A549 treated with DMSO at 1 μM for 4 hours (cell line): ENCODE measurements around the gene ZSWIM9. TPM values are rescaled to one million over a fixed set of nuclear protein-coding genes. Genes with fewer than 3 reads are reported as not detected.

Source experiments
- total RNA-seq: library from RNA; stranded (reverse); fragments of 200-300 nt; extraction: Qiagen RNA extraction; gene quantifications from 5 replicates; pipeline ENCODE4 v1.2.3, GENCODE V29; 2022; ENCODE audit warnings: low read depth

ZSWIM9 gene
- 6.5 to 7.7 TPM (median 6.7 TPM) in 5 replicates for total RNA-seq

GRCh38 chr19:48169939-48170803, at the start of gene ZSWIM9, which contains the start of gene LIG1:
Gene ZSWIM9 (plus strand): TSS chr19:48170680. CDS start chr19:48171803, 1,123 bp downstream.
Gene LIG1 (minus strand): TSS chr19:48170344. CDS start chr19:48165566, 4,778 bp downstream.

Other genes starting within 250 kb of the ZSWIM9 start
- not detected in 5 replicates for gene BSPH1, start 178.5 kb upstream of the ZSWIM9 start, total RNA-seq
- gene ELSPBP1, start 176.0 kb upstream of the ZSWIM9 start, total RNA-seq: 0.10 TPM in 1 of 5 replicates, not detected in the others
- not detected in 5 replicates for gene CABP5, start 126.6 kb upstream of the ZSWIM9 start, total RNA-seq
- 9.6 to 14.9 TPM (median 12.7 TPM) in 5 replicates for gene PLA2G4C, start 59.9 kb upstream of the ZSWIM9 start, total RNA-seq
- gene LIG1, start 336 bp upstream of the ZSWIM9 start, total RNA-seq: 63.2 to 69.6 TPM (median 65.3 TPM) in 5 replicates
- 13.2 to 21.9 TPM (median 19.7 TPM) in 5 replicates for gene CARD8, start 85.2 kb downstream of the ZSWIM9 start, total RNA-seq
- 5.3 to 5.7 TPM (median 5.4 TPM) in 5 replicates for gene ZNF114, start 99.4 kb downstream of the ZSWIM9 start, total RNA-seq
- 427 to 500 TPM (median 469 TPM) in 5 replicates for gene EMP3, start 154.9 kb downstream of the ZSWIM9 start, total RNA-seq
- gene TMEM143, start 193.3 kb downstream of the ZSWIM9 start, total RNA-seq: 2.2 to 5.8 TPM (median 3.8 TPM) in 5 replicates
- 2.0 to 3.6 TPM (median 2.4 TPM) in 5 replicates for gene SYNGR4, start 193.7 kb downstream of the ZSWIM9 start, total RNA-seq
- gene KDELR1, start 220.9 kb downstream of the ZSWIM9 start, total RNA-seq: 366 to 451 TPM (median 417 TPM) in 5 replicates
- gene GRIN2D, start 223.0 kb downstream of the ZSWIM9 start, total RNA-seq: 6.3 to 11.7 TPM (median 9.1 TPM) in 5 replicates